Measurements from ENCODE around the gene ACVRL1.
"Not testable (repeated sequence)": the region's sequence is repeated elsewhere in the genome, so short reads cannot be mapped to it uniquely, and the experiment has no call there.

ACVRL1 gene

DNA sequence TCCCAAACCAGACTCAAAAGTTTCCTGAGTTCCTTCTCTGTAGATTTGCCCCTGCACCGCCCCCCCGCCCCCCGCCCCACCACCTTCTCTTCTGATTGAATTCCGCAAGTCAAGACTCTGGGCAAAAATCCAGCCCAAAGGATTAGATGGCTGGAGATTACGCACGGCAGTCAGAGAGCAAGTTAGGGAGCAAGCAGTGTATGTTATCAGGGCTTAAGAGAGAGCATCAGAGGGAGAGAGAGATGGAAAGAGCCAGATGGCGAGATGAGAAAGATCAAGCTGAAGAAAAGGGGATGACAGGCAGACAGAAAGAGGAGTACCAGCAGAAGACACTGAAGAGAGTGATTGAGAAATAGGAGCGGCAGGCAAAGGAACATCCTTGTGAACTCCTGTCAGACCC lies 33.3 kb upstream of the ACVRL1 start:
- no peak for DNase-seq (ENCODE audit: low read depth)

DNA sequence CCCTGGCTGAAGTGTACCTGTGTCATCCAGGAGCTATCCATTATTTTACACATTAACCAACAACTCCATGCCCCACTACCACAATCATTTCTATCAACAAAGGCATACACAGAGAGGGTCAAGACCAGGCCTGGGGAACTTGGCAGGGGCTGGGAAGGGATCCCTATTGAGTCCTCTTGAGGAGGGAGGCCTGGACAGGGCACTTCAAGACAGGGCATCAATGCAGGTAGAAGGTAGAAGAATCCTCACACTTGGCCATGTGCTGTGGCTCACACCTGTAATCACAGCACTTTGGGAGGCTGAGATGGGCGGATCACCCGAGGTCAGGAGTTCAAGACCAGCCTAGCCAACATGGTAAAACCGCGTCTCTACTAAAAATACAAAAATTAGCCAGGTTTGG lies 32.8 kb upstream of the ACVRL1 start:
- DNase-seq (ENCODE audit: low read depth): no peak

DNA sequence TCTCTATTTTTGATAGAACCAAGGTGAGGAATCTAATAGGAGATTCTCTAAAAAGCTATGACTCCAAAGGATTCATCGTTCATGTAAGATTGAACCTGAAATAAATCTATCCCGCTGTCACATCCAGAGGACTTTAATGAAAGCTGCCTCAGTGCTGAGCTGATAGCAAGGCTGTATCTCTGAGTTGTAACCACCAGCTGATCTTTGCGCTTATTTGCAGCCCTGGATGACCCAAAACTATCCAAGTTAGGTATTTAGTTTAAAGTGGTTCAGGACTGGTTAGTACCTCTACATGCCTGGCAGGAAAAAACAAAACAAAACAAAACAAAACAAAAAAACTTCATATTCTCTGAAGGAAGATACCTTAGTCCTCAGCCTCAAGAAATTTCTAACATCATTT lies 28.2 kb upstream of the ACVRL1 start:
- DNase-seq (ENCODE audit: low read depth): no peak

DNA sequence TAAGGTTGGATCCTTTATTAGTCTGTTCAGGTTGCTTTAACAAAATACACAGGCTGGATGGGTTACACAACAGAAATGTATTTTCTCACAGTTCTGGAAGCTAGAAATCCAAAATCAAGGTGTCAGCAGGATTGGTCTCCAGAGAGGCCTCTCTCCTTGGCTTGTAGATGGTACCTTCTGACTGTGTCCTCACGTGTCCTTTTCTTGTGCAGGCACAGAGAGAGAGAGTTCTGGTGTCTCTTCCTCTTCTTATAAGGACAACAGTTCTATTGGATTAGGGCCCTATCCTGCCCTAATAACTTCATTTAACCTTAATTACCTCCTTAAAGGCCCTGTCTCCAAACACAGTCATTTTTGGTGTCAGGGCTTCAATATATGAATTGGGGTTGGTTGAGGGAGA lies 24.0 kb upstream of the ACVRL1 start:
- DNase-seq (ENCODE audit: low read depth): no peak

DNA sequence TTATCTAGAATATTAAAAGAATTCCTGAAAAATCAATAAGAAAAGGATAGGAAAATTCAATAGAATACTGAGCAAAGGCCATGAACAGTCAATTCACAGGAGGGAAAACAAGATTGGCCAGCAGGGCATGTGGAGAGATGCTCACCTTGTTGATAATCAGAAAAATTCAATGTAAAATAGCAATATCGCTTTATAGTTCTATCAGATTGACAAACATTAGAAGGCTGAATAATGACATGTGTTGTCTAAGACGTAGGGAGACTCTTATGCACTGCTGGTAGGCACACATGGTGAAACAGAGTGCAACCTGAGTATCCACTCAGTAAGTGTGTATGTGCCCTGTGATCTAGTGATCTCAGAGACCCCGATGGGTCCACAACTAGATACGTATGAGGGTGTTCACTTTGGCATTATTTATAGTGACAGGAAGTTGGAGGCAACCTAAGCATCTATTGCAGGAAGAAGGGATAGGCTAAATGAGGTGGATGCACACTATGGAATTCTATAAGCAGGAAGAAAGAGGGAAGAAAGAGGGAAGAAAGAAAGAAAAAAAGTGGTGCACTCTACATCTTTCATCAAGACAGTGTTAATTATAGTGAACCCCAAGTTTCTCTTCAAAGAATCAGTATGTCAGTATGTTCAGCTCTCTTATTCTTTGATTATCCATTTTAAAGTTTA lies 23.2 kb upstream of the ACVRL1 start:
- DNase-seq (ENCODE audit: low read depth): no peak

DNA sequence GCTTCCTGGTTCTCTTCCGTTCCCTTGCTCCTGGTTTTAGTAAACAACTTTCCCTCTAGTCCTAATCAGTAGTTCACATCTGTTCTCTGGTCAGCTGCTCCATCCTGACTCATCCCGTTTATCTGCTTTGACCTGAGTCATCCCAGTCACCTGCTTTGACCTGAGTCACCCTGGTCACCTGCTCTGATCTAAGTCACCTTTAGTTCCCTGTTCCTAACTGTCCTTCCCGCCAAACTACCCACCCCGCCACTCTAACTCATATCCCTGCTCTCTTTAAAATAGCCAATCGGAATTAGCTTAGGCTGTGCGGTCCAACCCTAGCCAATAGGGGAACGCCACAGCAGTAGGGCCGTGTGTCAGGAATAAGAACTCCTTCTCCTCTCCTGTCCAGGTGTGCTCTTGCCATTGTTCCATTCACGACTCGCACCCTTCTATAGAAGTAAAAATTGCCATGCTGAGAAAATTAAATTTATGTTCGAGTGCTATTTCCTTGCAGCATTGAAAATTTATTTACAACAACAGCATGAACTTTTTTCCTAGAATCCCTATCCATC lies 22.6 kb upstream of the ACVRL1 start:
- no peak for DNase-seq (ENCODE audit: low read depth)

DNA sequence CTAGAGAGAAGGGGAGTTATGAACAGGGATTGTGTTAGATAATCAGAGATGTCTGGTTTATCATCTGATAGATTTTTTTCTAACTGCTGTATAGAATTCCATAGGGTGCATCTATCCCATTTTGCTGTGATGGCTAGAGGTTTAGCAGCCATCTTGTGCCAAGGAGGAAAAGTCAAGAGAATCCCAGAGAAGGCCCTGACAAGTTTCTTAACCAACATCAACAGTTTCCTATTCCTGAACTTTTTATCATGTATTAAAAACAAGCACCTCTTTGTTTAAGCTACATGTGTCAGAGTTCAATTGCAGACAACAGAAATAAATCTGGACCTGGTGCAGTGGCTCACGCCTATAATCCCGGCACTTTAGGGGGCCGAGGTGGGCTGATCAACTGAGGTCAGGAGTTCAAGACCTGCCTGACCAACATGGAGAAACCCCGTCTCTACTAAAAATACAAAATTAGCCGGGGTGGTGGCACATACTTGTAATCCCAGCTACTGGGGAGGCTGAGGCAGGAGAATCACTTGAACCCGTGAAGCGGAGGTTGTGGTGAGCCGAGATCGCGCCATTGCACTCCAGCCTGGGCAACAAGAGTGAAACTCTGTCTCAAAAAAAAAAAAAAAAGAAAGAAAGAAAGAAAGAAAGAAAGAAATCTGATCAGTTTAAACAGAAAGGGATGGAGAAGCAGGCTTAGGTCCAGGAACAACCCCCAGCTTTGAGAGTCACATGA lies 21.8 kb upstream of the ACVRL1 start:
- not testable (repeated sequence) for DNase-seq (ENCODE audit: low read depth)

DNA sequence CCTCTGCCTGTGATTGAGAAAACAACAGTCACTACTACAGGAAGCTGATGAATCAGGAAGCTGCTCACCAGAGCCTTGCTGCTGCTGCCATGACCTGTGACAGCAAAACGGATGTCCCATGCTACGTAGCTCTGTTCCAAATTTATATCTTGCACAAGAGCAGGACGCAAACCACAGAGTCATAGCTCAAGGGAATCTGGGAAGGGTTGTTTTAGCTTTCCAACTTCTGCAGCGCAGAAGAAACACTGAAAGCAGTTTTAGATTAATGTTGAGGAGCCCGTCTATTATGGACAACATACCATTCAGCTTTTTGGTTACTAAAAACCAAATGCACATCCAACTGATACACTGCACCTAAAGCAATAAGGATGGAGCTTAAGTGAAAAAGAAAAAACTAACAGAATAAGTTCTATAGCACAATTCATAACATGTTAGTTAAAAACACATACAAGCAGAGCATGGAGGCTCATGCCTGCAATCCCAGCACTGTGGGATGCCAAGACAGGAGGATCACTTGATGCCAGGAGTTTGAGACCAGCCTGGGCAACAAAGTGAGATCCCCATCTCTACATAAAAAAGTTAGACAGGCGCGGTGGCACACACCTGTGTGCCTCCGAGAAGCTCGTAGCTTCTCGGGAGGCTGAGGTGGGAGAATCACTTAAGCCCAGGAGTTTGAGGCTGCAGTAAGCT lies 21.1 kb upstream of the ACVRL1 start:
- DNase-seq (ENCODE audit: low read depth): peak; percentile 30

DNA sequence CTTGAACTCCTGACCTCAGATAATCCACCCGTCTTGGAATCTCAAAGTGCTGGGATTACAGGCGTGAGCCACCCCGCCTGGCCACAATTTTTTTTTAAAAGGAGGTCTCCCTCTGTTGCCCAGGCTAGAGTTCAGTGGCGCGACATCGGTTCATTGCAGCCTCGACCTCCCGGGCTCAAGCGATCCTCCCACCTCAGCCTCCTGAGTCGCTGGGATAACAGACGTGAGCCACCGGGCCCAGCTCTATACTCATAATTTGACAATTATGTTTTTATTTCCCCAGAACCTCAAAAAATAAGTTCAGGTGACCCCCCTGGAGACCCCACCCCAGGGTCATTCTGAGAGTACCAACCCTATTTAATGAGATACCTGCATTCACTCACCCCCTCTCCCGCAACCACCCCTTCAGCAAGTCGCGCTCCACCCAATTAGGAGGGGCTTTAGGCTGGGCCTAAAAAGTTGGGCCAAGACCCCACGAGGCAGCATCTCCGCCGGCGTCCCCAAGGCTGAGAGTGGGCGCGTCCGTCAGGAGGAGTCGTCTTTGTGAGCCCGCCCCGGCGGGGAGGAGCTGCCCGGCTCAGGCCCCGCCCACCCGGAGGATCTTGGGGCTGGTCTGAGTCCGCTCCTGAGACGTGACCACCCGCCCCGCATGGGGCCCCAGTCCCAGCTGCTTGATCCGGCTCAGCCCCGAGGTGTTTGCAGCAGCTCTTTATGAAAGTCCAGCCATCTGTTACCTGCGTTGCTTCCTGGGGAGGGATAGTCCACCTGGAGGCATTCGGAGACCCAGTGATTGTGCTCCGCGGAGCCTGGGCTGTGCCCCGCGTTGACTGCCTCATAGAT lies 19.6 kb upstream of the ACVRL1 start, which contains the start of gene ANKRD33:
ANKRD33 (plus strand) TSS at position 628 of the 840 bp plus-strand sequence; CDS start at position 712, 84 bp downstream.
- DNase-seq (ENCODE audit: low read depth): no peak

DNA sequence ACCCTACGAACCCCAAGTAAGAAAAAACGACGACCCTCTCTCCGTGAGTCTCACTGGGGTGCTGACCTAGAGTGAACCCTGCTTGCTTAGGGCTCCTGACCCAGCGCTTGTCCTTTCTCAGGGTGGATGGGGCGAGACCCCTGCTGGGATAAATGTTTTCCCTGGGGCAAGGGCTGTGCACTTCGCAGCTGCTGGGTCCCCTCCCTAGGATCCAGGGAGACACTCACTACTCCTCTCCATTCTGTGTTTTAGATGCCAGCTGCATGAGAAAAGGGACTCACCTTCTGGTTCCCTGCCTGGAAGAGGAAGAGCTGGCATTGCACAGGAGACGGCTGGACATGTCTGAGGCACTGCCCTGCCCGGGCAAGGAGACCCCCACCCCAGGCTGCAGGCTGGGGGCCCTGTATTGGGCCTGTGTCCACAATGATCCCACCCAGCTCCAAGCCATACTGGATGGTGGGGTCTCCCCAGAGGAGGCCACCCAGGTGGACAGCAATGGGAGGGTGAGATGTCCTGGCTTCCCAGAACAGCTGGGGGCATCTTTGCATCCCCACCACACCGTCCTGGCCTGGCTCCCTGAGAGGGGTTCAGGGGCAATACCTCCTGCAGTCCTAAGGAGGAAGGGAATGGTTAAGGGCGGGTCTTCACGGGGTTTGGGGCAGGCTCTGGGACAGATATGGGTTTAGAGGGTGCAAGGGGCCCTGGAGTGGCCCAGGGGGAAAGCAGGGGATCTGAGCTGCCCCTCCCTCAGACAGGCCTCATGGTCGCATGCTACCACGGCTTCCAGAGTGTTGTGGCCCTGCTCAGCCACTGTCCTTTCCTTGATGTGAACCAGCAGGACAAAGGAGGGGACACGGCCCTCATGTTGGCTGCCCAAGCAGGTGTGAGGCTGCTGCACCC lies 18.7 kb upstream of the ACVRL1 start:
- DNase-seq (ENCODE audit: low read depth): no peak

DNA sequence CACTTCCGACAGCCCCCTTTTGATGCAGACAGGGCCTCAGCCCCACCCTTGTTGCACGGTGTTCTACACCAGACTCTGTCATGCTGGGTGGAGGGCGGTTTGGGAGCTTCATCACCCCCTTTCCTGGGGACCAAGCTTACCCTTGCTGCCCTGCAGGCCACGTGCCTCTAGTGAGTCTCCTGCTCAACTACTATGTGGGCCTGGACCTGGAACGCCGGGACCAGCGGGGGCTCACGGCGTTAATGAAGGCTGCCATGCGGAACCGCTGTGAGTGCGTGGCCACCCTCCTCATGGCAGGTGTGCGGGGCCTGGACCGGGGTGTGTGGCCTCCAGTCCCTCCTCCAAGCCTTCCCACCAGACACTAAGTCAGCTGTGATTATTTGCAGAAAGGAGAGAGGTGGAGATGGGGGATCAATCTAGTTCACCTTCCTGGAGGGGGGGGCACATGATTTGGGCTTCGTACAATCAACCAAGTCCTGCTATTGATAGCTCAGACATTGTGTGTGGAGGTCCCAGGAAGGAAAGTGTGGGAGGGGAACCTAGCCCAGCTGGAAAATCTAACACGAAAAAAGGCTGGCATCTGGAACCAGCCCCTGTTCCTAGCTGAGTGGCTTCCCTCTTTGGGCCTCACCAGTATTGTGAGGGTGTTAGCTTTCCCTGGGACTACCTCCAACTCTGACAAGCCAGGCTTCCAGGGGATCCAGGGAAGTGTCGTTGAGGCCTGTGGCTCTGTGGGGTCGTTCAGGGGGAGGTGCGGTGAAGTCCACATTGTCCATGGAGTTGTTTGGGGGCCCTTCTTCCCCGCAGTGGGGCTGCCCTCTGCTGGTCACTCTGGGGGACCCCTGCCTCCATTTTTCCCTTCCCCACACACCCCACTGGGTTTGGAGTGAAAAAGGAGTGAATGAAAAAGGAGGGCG lies 17.8 kb upstream of the ACVRL1 start:
- DNase-seq (ENCODE audit: low read depth): no peak

DNA sequence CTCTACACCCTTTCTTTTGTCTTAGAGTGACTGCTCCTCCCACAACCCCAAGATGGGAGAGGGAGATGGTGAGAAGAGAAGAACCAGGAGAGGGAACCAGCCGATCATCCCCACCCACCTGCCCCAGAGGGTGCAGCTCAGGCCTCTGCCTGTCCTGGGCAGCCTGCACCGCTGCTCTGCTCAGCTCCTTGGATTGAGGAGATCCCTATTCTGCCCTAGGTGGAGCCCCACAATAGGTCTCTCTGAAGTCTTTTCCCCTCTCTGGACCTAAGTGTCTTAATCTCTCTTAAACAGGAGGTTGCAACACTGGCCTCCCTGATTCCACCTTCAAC lies 17.2 kb upstream of the ACVRL1 start:
- no peak for DNase-seq (ENCODE audit: low read depth)

DNA sequence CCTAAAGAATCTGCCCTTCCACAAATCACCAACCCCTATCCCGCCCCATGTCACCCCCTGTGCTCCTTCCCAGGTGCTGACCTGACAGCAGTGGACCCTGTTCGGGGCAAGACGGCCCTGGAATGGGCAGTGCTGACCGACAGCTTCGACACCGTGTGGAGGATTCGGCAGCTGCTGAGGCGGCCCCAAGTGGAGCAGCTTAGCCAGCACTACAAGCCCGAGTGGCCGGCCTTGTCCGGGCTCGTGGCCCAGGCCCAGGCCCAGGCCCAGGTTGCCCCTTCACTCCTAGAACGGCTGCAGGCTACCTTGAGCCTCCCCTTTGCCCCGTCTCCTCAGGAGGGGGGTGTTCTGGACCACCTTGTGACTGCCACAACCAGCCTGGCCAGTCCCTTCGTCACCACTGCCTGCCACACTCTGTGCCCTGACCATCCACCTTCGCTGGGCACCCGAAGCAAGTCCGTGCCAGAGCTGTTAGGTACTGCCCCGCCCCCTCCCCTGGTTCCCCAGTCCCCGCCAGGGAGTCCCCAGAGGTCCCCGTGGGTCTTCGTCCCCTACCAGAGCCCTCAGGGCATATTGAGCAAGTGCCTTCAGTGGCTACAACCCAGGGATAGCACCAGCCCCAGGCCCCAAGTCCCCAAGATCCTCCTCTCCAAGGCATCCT lies 16.7 kb upstream of the ACVRL1 start:
- no peak for DNase-seq (ENCODE audit: low read depth)

DNA sequence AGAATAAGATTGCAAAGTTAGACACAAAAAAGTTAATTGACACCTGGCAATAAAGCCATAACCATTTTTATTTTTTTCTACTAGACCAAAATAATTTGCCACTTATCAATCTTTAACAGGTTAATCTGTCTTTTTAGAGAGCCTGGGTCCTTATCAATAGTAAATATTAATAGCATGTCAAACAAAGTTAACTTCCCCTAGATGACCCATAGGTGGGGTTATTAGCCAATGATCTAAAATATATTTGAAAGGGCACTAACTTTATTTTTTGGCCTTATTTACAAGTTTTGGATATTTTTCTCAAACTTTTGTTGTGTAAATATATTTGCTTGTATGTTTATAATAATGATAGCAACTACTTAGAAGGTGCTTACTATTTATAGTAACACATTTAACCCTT lies 15.5 kb upstream of the ACVRL1 start:
- DNase-seq (ENCODE audit: low read depth): no peak

DNA sequence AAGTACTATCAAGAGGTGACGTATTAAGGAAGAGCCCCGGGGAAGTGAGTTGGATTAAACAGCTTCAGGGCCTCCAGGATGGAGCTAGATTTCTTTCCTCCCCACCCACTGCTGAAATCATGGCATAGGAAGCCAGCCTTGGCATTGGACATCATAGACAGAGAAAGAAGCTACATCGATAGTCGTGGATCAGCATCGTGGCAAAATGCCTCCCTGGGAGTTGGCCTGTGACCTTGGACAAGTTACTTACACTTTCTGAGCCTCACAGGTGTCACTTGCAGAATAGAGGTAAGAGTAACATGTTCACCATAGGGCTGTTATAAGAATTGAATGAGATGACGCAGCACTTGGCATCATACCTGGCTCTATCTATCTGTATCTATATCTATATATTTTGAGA lies 13.5 kb upstream of the ACVRL1 start:
- no peak for DNase-seq (ENCODE audit: low read depth)

DNA sequence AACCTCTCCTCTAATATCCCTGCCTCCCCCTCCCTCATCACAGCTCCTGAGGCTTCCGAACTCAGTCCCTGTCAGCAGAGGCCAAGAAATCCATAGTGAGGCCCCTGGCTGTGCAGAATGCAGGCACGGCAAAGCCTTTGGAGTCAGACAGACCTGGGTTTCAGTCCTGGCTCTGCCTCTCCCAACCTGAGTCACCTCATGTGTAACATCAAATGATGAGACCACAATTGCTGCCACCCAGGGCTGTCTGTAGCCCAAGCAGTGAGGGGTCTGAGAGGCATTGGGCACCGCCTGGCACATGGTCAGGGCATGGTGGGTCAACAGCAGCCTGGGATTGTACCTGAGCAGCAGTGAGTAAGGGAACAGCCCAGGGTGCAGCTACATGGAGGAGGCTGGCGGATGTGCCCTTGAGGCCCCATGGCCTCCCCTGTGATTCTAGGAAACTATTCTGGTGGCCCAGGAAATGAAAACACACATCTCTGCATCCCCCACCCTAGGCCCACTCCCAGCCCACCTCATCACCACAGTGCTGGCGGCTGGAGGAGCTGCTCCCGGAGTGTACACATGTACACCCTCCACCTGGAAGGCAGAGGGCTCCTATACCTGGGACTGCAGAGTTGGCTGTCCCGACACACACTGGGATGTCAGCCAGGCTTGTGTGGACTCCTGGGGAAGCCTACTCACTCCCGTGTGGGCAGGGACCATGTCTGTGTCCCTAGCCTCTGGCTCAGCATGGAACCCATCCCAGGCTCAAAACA lies 11.7 kb upstream of the ACVRL1 start:
- no peak for DNase-seq (ENCODE audit: low read depth)

DNA sequence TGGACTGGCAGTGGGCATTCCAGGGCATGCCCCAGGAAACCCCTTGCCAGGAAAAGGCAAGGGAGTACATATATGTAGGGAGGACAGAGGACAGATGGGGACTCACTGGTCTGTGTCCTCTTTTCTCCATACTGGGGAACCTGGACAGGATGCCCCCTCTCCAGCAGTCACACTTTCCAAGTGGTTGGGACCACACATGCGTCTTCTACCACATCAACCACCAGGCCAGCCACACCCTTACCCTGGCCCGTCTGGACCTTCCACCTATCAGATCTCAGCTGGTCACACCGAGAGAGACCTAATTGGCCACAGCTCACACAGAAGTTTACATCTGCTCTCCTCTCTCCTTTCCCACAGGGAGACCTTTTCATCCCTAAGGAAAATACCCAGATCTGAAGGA lies 11.1 kb upstream of the ACVRL1 start:
- no peak for DNase-seq (ENCODE audit: low read depth)

DNA sequence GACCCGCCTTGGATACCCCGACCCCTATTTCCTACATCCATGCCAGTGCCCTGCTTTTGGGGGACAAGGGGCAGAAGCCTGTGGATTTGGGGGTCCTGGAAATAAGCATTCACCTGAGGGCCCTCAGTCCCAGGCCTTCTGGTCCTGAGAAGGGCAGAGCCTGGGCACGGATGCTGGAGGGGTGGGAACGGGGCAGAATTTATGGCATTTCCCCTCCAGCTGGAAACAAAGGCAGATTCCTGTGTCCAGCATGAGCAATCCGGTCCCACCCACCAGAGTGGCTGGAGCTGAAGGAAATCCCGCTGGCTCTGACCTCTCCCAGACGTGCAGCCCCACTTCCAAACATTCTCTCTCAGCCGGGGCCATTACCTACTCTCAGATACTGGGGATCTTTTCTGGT lies 10.1 kb upstream of the ACVRL1 start:
- DNase-seq (ENCODE audit: low read depth): no peak

DNA sequence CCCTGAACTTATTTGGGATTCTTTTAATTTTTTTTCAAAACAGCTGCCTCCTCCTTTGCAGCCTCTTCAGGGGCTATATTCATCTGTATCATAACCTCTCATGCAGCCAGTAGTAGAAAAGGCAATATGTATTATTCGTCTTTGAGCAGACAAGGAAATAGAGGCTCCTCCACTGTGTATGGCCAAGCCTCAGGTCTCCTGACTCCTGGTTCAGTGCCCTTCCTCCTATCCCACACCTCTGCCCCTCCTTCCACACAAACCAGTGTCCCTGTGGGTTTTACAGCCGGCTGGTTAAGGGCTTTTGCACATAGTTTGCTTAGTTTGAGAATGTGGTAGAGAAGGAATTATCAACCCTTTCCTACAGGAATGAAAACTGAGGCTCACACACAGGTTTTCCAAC lies 8.8 kb upstream of the ACVRL1 start:
- no peak for DNase-seq (ENCODE audit: low read depth)
